IPS-NIHi7 (cell line): ENCODE data around the gene ANKRD36.
"Not testable (repeated sequence)": the region's sequence is repeated elsewhere in the genome, so short reads cannot be mapped to it uniquely, and the experiment has no call there.

Experiments
- DNase-seq: peaks from one replicate; pipeline ENCODE4 v3.0.0; 2012; ENCODE audit warnings: mixed read lengths; ENCODE audit errors: extremely low spot score

ANKRD36 gene

DNA sequence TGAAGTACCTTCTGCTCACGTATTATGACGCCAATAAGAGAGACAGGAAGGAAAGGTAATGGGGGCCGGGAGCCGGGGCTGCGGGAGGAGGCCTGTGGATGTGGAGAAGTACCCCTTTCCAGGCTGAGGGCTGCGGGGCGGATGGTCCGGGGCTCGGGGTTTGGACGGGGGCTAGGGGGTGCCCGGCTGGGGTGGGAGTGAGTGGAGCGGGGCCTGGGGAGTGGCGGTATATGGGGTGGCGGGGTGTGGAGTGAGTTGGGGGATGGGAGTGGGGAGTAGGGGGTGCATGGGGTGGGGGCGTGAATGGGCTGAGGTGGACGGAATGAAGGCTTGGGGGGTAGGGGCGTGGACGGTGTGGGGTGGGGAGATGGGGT lies 916 bp downstream of the ANKRD36 start:
- not testable (repeated sequence) for DNase-seq

DNA sequence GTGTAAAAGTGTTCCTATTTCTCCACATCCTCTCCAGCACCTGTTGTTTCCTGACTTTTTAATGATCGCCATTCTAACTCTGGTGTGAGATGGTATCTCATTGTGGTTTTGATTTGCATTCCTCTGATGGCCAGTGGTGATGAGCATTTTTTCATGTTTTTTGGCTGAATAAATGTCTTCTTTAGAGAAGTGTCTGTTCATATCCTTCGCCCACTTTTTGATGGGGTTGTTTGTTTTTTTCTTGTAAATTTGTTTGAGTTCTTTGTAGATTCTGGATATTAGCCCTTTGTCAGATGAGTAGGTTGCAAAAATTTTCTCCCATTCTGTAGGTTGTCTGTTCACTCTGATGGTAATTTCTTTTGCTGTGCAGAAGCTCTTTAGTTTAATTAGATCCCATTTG lies 16.1 kb downstream of the ANKRD36 start:
- DNase-seq: not testable (repeated sequence)

DNA sequence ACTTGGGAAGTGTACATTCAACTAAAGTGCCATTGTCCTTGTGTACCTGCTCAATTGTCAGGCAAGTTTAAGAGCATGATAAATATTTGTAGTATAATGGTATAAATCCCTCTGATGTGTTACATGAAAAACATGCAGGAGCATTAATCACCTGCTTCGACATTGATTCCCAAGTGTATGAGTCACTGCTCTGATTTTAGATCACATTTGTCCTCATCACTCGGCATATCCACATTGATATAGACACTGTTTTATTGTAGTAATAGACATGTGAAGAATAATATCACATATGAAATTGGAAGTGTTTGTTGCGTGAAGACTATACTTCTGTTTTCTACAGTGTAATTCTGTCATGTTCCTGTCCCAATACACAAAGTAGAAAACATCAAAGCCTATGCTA lies 31.1 kb downstream of the ANKRD36 start:
- not testable (repeated sequence) for DNase-seq

DNA sequence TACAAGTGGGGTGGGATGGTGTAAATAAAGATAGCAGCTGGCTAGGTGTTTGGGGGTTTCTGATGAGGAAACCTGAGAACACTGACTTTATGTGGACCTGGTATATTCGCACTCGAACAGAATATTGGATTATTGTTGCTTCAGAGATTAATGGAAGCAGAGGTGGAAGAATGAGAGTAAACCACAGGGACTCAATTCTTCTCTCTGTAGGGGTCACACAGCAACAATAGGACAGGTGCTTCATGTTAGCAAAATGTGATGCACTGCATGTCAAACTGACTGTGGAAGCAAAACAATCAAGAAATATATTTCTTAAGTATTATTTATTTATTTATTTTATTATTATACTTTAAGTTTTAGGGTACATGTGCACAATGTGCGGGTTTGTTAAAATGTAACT lies 53.6 kb downstream of the ANKRD36 start:
- not testable (repeated sequence) for DNase-seq

DNA sequence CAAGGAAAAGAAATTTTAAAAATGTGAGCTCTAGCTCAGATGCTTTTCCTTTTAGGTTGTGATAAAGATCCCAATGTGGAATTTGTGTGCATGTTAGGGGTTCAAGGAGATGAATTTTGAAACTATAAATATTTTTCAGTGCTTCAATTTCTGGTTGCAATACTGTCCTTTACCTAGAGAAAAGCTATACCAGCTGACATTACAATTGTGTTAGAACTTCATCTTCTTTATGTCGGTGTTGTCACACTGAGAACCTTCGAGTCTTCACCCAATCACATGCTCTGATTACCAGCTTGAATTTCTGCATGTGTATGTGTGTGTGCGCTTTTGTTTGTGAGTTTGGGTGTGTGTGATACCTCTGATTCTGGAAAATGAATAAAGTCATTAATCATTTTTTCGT lies 55.0 kb downstream of the ANKRD36 start:
- not testable (repeated sequence) for DNase-seq

DNA sequence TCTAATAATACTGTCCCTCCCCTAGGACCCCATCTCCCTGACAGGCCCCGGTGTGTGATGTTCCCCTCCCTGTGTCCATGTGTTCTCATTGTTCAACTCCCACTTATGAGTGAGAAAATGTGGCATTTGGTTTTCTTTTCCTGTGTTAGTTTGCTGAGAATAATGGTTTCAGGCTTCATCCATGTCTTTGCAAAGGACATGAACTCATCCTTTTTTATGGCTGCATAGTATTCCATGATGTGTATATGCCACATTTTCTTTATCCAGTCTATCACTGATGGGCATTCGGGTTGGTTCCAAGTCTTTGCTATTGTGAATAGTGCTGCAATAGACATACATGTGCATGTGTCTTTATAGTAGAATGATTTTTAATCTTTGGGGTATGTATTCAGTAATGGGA lies 55.6 kb downstream of the ANKRD36 start:
- not testable (repeated sequence) for DNase-seq

DNA sequence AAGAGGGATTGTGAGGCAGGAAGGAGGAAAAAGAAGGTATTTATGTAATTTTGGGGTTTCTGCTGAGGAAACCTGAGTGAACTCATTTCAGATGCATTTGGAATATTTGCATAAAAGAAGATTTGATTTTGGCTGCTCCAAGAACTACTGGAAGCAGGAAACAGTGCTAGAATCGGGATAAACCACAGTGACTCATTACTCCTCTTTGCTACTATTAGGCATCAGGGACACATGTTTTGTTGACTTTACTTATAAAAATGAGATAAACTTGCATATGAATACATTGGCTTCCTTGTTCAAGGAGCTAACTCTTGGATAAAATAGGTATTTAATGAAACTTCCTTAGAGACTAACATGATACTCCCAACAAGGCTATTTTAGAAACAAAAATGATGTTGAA lies 67.4 kb downstream of the ANKRD36 start:
- DNase-seq: not testable (repeated sequence)

DNA sequence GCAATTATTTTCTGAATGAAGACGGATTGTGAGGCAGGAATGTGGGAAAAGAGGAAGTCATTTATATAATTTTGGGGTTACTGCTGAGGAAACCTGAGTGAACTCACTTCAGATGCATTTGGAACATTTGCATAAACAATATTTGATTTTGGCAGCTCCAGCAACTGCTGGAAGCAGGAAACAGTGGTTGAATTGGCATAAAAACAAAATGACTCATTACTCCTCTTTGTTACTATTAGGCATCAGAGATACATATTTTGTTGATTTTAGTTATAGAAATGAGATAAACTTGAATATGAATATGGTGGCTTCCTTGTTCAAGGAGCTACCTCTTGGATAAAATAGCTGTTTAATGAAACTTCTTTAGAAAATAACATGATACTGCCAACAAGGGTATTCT lies 82.4 kb downstream of the ANKRD36 start:
- DNase-seq: not testable (repeated sequence)

DNA sequence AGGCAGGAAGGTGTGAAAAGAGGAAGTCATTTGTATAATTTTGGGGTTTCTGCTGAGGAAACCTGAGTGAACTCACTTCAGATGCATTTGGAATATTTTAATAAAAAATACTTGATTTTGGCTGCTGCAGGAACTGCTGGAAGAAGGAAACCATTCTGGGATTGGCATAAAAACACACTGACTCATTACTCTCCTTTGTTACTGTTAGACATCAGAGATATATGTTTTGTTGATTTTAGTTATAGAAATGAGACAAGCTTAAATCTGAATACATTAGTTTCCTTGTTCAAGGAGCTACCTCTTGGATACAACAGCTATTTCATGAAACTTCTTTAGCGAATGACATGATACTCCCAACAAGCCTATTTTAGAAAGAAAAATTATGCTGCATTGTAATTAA lies 84.3 kb downstream of the ANKRD36 start:
- not testable (repeated sequence) for DNase-seq

DNA sequence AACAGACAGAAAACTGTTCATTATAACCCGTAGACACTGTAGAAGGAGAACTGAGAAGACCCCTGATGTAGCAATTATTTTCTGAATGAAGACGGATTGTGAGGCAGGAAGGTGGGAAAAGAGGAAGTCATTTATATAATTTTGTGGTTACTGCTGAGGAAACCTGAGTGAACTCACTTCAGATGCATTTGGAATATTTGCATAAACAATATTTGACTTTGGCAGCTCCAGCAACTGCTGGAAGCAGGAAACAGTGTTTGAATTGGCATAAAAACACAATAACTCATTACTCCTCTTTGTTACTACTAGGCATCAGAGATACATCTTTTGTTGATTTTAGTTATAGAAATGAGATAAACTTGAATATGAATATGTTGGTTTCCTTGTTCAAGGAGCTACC lies 87.9 kb downstream of the ANKRD36 start:
- not testable (repeated sequence) for DNase-seq

DNA sequence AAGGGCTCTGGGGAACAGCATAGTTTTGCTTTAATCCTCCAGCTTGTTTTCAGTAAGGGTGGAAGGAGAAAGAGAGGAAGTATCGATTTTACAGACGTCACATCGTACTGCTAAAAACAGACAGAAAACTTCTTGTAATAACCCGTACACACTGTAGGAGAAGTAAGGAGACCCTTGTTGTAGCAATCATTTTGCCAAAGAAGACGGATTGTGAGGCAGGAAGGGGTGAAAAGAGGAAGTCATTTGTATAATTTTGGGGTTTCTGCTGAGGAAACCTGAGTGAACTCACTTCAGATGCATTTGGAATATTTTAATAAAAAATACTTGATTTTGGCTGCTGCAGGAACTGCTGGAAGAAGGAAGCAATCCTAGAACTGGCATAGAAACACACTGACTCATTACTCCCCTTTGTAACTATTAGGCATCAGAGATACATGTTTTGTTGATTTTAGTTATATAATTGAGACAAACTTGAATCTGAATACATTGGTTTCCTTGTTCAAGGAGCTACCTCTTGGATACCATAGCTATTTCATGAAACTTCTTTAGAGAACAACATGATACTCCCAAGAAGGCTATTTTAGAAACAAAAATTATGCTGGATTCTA lies 89.8 kb downstream of the ANKRD36 start:
- DNase-seq: not testable (repeated sequence)

DNA sequence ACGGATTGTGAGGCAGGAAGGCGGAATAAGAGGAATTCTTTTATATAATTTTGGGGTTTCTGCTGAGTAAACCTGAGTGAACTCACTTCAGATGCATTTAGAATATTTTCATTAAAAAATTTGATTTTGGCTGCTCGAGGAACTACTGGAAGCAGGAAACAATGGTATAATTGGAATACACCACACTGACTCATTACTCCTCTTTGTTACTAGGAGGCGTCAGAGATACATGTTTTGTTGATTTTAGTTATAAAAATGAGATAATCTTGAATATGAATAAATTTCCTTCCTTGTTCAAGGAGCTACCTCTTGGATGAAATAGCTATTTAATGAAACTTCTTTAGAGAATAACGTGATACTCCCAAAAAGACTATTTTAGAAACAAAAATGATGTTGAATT lies 97.4 kb downstream of the ANKRD36 start:
- no peak for DNase-seq

DNA sequence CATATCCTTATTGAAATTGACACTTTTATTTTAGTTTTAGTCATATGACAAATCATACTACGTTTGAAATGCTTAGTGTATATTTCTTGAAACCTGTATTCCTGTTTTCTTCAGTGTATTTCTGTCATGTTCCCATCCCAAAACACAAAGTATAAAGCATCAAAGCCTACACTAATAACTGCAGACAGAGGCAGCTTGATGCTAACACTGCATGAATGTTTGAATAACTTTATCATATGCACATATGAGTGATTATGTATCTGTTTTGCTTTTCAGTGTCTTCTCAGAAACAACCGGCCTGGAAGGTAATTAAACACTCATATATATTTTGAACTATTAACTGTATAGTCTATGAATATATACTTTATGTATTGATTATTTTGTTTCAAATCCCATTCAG lies 102.1 kb downstream of the ANKRD36 start:
- not testable (repeated sequence) for DNase-seq

DNA sequence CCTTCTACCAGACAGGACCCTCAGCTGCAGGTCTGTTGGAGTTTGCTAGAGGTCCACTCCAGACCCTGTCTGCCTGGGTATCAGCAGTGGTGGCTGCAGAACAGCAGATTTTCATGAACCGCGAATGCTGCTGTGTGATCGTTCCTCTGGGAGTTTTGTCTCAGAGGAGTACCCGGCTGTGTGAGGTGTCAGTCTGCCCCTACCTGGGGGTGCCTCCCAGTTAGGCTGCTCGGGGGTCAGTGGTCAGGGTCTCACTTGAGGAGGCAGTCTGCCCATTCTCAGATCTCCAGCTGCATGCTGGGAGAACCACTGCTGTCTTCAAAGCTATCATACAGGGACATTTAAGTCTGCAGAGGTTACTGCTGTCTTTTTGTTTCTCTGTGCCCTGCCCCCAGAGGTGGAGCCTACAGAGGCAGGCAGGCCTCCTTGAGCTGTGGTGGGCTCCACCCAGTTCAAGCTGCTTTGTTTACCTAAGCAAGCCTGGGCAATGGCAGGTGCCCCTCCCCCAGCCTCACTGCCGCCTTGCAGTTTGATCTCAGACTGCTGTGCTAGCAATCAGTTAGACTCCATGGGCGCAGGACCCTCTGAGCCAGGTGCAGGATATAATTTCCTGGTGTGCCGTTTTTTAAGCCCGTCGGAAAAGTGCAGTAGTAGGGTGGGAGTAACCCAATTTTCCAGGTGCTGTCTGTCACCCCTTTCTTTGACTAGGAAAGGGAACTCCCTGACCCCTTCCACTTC lies 118.1 kb downstream of the ANKRD36 start:
- not testable (repeated sequence) for DNase-seq

DNA sequence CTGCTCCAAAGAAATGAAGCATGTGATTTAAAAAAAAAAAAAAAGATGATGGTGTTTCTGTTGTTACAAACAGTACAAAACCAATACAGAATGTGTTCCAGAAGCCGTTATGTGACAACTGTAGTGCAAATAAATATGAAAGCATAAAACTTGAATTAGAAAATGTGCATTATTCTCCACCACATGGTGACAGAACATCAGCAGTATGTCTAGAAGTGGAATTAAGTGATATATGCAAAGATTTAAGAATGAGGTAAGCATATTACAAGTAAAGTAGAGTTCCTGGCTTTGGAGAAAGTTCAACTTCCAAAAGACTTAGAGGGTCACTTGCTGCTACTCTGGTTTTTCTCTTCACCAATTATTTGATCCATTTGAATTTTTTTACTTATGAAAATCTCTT lies 120.0 kb downstream of the ANKRD36 start:
- DNase-seq: not testable (repeated sequence)

DNA sequence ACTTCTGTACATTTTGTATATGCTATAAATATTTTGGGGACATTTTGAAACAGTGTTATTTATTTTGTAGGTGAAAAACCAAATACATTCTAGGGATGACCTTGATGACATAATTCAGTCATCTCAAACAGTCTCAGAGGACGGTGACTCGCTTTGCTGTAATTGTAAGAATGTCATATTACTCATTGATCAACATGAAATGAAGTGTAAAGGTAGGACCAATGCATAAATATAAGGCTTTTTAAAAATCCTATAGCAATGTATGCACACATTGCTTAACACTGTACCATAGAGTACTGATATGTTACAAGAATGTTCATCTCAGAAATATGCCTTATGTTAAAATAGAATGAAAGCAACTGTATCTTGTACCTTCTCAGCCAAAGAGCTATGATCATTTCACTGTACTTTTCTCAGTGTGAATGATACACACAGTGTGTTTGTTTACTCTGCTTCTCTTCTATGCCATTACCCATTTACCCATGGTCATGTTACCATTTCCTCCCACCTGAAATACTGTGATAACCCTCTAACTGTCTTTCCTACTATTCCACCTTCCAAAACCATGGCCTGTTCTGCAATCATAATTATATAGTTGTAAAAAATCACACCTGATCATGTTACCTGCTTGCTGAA lies 120.8 kb downstream of the ANKRD36 start:
- DNase-seq: not testable (repeated sequence)

DNA sequence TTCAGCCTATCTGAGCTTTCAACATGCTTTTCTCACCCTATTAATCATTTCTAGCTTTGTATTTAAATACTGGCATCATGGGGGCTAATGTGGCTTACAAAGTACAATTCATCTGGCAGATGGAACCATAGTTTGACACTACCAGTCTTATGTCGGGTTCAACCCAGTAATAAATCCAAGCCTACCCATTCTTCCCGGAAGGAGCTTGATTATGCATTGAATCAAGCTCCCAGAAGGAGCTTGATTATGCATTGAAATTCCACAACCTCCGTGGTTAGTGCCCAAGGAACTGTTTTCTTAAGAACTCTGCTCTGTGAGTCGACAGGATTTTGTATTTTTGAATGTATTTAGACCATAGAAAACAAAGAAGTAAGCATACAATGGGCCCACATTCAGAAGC lies 148.2 kb downstream of the ANKRD36 start:
- not testable (repeated sequence) for DNase-seq

DNA sequence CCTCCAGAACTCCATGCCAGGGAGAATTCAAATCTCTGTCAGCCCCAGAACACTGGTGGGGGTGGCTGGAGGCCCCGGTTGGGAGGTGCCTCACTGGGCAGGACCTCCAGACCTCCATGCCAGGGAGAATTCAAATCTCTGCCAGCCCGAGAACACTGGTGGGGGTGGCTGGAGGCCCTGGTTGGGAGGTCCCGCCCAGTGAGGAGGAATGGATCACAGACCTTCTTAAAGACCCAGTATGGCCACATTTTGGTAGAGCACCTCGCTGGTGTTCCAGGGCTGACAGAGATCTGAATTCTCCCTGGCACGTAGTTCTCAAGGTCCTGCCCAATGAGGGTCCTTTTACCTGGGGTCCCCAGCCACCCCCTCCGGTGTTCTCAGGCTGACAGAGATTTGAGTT lies 153.5 kb downstream of the ANKRD36 start:
- DNase-seq: not testable (repeated sequence)

DNA sequence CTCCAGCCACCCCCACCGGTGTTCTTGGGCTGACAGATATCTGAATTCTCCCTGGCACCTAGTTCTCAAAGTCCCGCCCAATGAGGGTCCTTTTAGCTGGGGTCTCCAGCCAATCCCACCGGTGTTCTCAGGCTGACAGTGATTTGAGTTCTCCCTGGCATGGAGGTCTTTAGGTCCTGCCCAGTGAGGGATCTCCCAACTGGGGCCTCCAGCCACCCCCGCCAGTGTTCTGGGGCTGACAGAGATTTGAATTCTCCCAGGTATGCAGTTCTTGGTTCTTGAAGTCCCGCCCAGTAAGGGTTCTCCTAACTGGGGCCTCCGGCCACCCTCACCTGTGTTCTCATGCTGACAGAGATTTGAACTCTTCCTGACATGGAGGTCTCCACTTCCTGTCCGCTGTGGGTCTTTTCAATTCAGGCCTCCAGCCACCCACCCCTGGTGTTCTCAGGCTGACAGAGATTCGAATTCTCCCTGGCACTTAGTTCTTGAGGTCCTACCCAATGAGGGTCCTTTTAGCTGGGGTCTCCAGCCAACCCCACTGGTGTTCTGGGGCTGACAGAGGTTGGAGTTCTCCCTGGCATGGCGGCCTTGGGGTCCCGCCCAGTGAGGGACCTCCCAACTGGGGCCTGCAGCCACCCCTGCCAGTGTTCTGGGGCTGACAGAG lies 154.6 kb downstream of the ANKRD36 start:
- DNase-seq: no peak

DNA sequence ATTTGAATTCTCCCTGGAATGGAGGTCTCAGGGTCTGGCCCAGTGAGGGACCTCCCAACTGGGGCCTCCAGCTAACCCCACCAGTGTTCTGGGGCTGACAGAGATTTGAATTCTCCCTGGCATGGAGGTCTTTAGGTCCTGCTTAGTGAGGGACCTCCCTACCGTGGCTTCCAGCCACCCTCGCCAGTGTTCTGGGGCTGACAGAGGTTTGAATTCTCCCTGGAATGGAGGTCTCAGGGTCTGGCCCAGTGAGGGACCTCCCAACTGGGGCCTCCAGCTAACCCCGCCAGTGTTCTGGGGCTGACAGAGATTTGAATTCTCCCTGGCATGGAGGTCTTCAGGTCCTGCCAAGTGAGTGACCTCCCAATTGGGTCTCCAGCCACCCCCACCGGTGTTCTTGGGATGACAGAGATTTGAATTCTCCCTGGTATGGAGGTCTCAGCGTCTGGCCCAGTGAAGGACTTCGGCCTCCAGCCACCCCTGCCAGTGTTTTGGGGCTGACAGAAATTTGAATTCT lies 155.2 kb downstream of the ANKRD36 start:
- not testable (repeated sequence) for DNase-seq

DNA sequence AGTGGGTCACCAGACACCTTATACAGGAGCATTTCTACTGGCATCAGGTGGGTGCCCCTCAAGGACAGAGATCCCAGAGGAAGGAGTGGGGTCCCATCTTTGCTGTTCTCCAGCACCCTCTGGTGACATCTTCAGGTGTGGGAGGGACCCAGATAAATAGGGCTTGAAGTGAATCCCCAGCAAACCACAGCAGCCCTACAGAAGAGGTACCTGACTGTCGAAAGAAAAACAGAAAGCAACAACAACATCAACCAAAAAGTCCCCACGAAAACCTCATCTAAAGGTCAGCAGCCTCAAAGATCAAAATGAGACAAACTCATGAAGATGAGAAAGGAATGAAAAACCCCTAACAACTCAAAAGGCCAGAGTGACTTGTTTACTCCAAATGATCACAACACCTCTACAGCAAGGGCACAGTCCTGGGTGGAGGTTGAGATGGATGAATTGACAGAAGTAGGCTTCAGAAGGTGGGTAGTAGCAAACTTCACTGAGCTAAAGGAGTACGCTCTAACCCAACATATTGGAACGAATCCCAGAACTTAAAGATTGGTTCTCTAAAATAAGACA lies 163.4 kb downstream of the ANKRD36 start:
- DNase-seq: not testable (repeated sequence)

DNA sequence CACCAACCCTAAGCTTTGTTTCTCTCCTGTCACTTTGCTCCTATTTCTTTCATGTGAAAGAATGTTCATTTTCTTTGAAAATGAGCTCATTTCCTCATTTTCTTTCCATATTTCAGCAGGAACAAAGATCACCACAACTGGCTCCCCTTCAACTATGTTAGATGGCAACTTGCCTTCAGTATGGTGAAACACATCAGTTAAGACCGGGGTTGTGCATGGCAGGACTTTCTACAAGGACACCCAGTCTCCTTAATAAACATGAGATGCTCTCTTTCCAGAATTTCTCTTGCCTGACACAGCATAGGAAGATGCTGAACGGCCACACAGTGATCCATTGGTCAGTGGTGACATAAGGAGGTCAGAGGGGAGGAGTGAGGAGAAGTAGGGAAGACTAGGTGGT lies 172.2 kb downstream of the ANKRD36 start:
- DNase-seq: not testable (repeated sequence)
